ENCODE data around the gene MUC2.

Gene MUC2

DNA sequence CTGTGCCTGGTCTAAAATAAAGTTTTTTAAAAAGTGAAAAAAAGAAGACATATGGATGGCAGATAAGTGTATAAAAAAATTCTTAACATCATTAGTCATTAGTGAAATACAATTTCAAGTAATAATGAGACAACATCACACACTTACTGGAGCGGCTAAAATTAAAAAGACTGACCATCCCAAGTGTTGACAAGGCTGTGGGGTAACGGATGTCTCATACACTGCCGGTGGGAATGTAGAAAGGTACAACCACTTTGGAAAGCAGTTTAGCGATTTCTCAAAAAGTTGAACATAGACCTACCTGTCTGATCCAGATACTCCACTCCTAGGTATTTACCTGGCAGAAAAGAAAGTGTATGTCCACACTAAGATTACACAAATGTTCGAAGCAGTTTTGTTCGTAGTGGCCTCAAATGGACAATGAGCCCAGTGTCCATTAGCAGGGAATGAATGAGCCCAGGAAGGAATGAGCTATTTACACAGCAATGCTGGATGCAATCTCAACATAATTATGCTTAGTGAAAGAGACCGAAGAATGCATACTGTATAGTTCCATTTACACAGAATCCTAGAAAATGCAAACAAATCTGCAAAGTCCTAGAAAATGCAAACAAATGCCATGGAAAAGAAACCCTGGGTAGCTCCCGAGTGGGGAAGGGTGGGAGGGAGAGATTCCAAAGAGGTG is 6.7 kb upstream of the MUC2 start:
- no peak for DNase-seq
- in situ Hi-C loops (cut with MboI; ENCODE audit: low pct_unique_long_range_greater_than_20kb, low sequenced_read_pairs), result no loop called here

GRCh38 chr11:1069740-1070139 is 4.9 kb upstream of the MUC2 start:
- in situ Hi-C loops (cut with MboI; ENCODE audit: low pct_unique_long_range_greater_than_20kb, low sequenced_read_pairs), result no loop called here
- no peak for DNase-seq

GRCh38 chr11:1070594-1071462 is 3.8 kb upstream of the MUC2 start:
- in situ Hi-C loops (cut with MboI; ENCODE audit: low pct_unique_long_range_greater_than_20kb, low sequenced_read_pairs), result no loop called here

GRCh38 chr11:1071571-1072115 is 3.0 kb upstream of the MUC2 start:
- DNase-seq, result no peak
- in situ Hi-C loops (cut with MboI; ENCODE audit: low pct_unique_long_range_greater_than_20kb, low sequenced_read_pairs), result no loop called here

More at GRCh38 chr11:1070594-1071462, 3.8 kb upstream of the MUC2 start:
- DNase-seq, result no peak

DNA sequence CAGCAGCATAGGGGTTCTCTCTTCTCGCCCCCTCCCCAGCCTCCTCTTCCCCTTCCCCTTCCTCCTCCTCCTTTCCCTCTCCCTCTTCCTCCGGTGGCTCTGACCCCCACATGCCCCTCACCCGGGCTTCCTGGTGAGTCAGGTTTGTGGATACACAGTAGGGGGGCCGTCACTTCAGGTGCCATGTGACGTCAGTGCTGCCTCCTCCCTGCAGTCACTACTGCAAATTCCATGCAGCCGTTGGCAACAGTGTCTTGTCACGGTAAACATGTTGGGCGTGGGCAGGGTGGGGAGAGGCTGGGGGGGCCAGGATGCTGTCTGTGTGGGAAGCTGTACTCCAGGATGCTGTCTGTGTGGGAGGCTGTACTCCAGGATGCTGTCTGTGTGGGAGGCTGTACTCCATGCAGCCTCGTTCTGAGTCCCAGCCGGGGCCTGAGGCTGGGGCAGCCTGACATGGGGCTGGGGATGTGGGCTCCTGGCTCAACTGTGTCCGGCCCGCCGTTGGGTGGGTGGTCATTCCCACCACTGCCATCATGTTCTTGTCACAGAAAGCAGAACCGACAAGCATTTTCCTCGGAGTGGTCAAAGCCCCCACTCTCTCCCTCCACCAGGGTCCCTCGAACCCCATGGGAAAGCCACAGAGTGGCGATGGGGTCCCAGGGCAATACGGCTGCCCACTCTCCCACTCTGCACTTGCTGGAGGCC is 2.4 kb upstream of the MUC2 start:
- in situ Hi-C loops (cut with MboI; ENCODE audit: low pct_unique_long_range_greater_than_20kb, low sequenced_read_pairs), result no loop called here
- peak; percentile 29 for DNase-seq

DNA sequence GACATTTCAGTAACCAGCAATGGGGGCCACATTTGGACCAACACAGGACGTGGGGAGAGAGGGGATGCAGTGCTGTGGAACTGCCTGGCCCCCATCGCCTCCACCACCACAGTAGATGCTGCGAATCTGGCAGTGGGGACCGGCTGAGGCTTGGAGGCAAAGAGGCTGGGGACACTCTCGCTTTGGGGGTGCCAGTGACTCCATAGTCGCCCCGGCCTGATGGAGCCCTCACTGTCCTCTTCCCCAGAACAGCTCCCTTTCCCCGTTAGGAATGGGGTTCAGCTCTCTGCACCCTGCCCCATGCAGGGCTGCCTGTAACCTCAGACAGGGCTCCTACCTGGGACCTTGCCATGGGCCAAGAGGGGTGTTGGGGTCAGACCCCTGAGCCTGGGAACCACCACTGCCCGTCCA is 1.8 kb upstream of the MUC2 start:
- DNase-seq, result no peak
- in situ Hi-C loops (cut with MboI; ENCODE audit: low pct_unique_long_range_greater_than_20kb, low sequenced_read_pairs), result no loop called here

DNA sequence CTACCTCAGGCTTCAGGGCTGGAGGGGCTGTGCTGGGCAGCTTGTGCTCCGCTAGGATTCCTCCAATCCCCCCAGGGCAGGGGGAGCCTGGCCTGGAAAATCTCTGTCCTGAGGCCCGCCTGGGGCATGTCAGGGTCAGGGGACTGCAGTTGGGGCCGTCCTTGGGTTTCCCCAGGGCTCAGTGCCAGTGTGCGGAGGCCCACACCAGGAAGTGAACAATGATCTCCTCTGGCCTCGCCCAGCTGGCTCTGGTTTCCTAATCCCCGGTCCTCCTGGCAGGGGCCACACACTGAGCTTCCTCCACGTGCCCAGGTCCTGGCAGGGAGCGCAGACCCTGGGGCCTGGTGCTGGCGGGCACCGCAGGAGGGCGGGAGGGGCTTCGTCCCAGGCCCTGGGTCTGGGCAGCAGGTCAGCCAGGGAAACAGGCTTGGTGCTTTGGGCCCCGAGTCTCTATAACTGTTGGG is 1.4 kb upstream of the MUC2 start:
- DNase-seq, result no peak
- in situ Hi-C loops (cut with MboI; ENCODE audit: low pct_unique_long_range_greater_than_20kb, low sequenced_read_pairs), result no loop called here

- in situ Hi-C loops (cut with MboI; ENCODE audit: low pct_unique_long_range_greater_than_20kb, low sequenced_read_pairs), result no loop called here
- no peak for DNase-seq
Observed at GRCh38 chr11:1073851-1074243, 827 bp upstream of the MUC2 start.

- DNase-seq, result no peak
Observed at GRCh38 chr11:1075341-1075911, 752 bp downstream of the MUC2 start.

DNA sequence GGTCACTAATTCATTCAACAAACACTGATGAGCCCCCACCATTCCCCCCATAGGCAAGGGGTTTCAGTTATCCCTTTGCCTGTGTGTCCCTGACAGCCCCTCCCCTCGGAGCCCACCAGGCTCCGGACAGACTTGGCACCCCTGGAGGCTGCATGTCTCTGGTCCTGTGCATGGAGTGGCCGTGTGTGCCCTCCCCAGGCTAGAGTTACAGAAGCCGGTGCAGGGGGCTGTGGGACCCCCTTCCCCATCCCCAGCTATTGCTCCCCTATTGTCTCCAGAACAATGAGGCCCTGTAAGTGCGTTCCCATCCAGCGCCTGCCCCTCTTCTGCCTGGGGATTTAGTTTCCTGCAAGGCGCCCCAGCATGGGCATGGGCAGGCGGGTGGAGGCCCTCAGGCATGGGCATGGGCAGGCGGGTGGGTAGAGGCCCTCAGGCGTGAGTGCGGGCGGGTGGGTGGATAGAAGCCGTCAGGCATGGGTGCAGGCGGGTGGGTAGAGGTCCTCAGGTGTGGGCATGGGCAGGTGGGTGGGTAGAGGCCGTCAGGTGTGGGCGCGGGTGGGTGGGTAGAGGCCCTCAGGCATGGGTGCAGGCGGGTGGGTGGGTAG is 1.5 kb downstream of the MUC2 start:
- in situ Hi-C loops (cut with MboI; ENCODE audit: low pct_unique_long_range_greater_than_20kb, low sequenced_read_pairs), result no loop called here
- DNase-seq, result no peak

More at GRCh38 chr11:1075341-1075911, 752 bp downstream of the MUC2 start:
- in situ Hi-C loops (cut with MboI; ENCODE audit: low pct_unique_long_range_greater_than_20kb, low sequenced_read_pairs), result no loop called here

DNA sequence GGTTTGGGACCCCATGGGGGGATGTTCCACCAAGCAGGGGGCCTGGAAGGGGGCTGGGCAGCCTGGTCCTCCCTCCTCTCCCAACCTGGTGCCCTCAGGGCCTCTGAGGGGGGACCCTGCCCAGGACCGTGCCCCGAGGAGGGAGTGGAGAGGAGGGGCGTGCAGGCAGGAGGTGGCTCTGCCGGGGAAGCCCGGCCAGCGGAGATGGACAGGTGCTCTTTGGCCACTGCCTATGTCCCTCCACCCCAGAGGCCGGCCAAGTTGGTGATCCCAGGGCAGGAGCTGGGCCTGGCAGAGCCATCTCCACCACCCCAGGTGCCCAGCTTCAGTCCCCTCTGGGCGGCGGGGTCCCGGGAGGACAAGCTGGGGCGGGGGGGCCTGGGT is 2.4 kb downstream of the MUC2 start:
- no peak for DNase-seq
- in situ Hi-C loops (cut with MboI; ENCODE audit: low pct_unique_long_range_greater_than_20kb, low sequenced_read_pairs), result no loop called here

DNA sequence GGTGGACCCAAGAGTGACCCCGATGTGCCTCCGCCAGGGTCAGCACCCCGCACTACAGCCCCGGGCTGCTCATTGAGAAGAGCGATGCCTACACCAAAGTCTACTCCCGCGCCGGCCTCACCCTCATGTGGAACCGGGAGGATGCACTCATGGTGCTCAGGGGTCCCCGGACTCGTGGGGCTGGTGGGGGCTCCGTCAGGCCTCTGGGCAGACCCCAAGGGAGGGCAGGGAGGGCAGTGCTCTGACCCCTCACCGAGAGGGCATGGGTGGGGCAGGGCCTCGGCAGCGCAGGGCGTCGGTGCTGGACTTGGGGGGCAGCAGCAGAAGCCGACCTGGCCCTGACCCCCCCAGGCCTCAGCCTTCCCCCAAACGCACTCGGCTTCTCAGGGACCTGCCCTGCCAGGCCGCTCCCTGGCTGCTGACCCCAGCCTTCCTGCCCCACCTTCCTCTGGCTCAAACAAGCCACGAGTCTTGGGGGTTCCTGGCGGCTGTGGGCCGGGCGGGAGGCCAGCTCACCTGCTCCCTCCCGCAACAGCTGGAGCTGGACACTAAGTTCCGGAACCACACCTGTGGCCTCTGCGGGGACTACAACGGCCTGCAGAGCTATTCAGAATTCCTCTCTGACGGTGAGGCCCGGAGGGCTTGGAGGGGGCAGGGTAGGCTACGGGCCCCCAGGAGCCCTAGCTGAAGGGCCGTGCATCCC is 2.9 kb downstream of the MUC2 start:
- DNase-seq, result no peak
- in situ Hi-C loops (cut with MboI; ENCODE audit: low pct_unique_long_range_greater_than_20kb, low sequenced_read_pairs), result no loop called here

GRCh38 chr11:1078191-1078601 is 3.5 kb downstream of the MUC2 start:
- DNase-seq, result no peak
- in situ Hi-C loops (cut with MboI; ENCODE audit: low pct_unique_long_range_greater_than_20kb, low sequenced_read_pairs), result no loop called here

- in situ Hi-C loops (cut with MboI; ENCODE audit: low pct_unique_long_range_greater_than_20kb, low sequenced_read_pairs), result no loop called here
- no peak for DNase-seq
Observed at GRCh38 chr11:1081601-1082311, 7.1 kb downstream of the MUC2 start.

- in situ Hi-C loops (cut with MboI; ENCODE audit: low pct_unique_long_range_greater_than_20kb, low sequenced_read_pairs), result no loop called here
- DNase-seq, result no peak
Observed at GRCh38 chr11:1082346-1082727, 7.7 kb downstream of the MUC2 start.

- in situ Hi-C loops (cut with MboI; ENCODE audit: low pct_unique_long_range_greater_than_20kb, low sequenced_read_pairs), result no loop called here
- no peak for DNase-seq
Observed at GRCh38 chr11:1082728-1083620, 8.3 kb downstream of the MUC2 start.

All from KBM-7 (cell line).